Body of pancreas (tissue), 4 donors: Measurements from ENCODE around the gene MROH8.

ENCODE experiments used
- POLR2A ChIP-seq, 3 donors: fragments of 450-650 bp; IDR thresholded peaks; one replicate each; pipeline ENCODE4 v1.6.1; 2016; ENCODE audit warnings: antibody characterized with exemption in 3 of 3, mild to moderate bottlenecking in 2 of 3
- TF ChIP-seq, protein P1 (sequence below), 7 experiments: fragments of 450-650 bp in 4 of 7; fragments of 200-600 bp in 3 of 7; sonication (generic) in 3 of 7; IDR thresholded peaks; one replicate each; pipeline ENCODE4 v1.5.1; 2016 to 2019; ENCODE audit warnings: antibody characterized with exemption in 7 of 7

DNA sequence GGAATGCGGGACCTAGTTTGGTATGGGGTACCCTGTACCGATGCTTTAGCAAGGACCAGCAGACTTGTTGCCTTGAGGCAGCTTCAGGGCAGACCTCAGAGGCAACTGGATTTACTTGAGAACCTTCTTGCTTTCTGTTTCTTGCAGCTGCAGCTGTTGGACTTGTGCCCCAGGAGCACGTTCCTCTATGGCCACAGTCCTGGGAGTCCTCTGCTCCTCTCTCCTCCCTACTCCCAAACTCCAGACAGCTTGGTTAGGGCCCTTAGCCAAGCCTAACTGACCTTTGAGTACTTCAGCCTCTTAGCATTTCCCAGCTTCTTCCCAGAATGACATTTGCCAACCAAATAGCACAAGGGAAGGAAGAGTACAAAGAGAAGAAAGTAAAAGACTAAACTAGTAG lies 47.5 kb upstream of the MROH8 start:
- TF ChIP-seq, protein P1, sequence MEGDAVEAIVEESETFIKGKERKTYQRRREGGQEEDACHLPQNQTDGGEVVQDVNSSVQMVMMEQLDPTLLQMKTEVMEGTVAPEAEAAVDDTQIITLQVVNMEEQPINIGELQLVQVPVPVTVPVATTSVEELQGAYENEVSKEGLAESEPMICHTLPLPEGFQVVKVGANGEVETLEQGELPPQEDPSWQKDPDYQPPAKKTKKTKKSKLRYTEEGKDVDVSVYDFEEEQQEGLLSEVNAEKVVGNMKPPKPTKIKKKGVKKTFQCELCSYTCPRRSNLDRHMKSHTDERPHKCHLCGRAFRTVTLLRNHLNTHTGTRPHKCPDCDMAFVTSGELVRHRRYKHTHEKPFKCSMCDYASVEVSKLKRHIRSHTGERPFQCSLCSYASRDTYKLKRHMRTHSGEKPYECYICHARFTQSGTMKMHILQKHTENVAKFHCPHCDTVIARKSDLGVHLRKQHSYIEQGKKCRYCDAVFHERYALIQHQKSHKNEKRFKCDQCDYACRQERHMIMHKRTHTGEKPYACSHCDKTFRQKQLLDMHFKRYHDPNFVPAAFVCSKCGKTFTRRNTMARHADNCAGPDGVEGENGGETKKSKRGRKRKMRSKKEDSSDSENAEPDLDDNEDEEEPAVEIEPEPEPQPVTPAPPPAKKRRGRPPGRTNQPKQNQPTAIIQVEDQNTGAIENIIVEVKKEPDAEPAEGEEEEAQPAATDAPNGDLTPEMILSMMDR (IDR thresholded peaks at IDR 0.05): no peak
- no peak for TF ChIP-seq POLR2A (IDR thresholded peaks at IDR 0.05)
